HFFc6 (cell line): ENCODE data around the gene PLEKHN1. TPM values are rescaled to one million over a fixed set of nuclear protein-coding genes. Genes with fewer than 3 reads are reported as not detected.

Experiments used
- DNase-seq: peaks from one replicate; pipeline ENCODE4 v3.0.0-alpha.2; 2018
- H3K27ac Mint-ChIP-seq: 2 replicates; pipeline ENCODE4 v1.8.0; 2020; ENCODE audit warnings: mild to moderate bottlenecking, mixed read lengths
- H3K27me3 Mint-ChIP-seq: 2 replicates; pipeline ENCODE4 v1.8.0; 2021; ENCODE audit warnings: mild to moderate bottlenecking, moderate library complexity, mixed read lengths; ENCODE audit not compliant: insufficient read depth
- H3K36me3 Mint-ChIP-seq: 2 replicates; pipeline ENCODE4 v1.8.0; 2021; ENCODE audit warnings: low read depth, mixed read lengths
- H3K4me1 Mint-ChIP-seq: 2 replicates; pipeline ENCODE4 v1.8.0; 2020; ENCODE audit warnings: low read depth, mixed read lengths
- H3K4me3 Mint-ChIP-seq: 2 replicates; pipeline ENCODE4 v1.8.0; 2020; ENCODE audit warnings: mild to moderate bottlenecking, moderate library complexity, mixed read lengths
- H3K9me3 Mint-ChIP-seq: 2 replicates; pipeline ENCODE4 v1.8.0; 2020; ENCODE audit warnings: mild to moderate bottlenecking, mixed read lengths
- CTCF ChIP-seq: fragments of 200-600 bp; sonication (generic); IDR thresholded peaks from 2 replicates; pipeline ENCODE4 v1.5.0; 2021; ENCODE audit warnings: antibody characterized with exemption, mild to moderate bottlenecking
- total RNA-seq, 6 experiments: library from RNA; stranded (reverse); fragmentation: NEBNext Ultra II Directional; extraction: Animal tissue kit (Norgen Biotek cat#: 25700); gene quantifications; 2 replicates in 1 of 6; 3 replicates in 5 of 6; pipeline ENCODE4 v1.2.3, GENCODE V29; 2021

The PLEKHN1 gene
- total RNA-seq, 6 experiments from 2014 or later: 5.2 to 6.9 (median 6.0) TPM

GRCh38 chr1:996851-997712, 30.8 kb downstream of the PLEKHN1 start:
- Mint-ChIP-seq H3K9me3 (peaks cover 12% of the 10 kb centered on the region), H3K36me3 (peaks cover 10% of the 10 kb centered on the region), H3K4me1 (peaks cover 11% of the 10 kb centered on the region), H3K27ac (no peak overlapping the region), H3K4me3 (no peak overlapping the region), H3K27me3 (peaks cover 13% of the 10 kb centered on the region)
- no peak for DNase-seq
- TF ChIP-seq CTCF: no peak

DNA sequence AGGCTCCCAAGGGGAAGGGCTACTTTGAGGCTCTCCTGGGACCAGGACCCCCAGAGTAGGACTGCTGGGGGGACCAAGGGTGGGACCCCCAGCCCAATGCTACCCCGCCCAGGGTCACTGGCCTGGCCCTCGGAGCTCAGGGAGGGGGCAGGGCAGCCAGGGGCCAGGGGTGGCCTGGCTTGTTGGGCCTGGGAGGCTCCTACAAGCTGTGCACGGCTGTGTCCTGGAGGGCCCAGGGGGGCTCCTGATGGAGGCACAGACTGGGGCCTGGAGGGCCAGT, 31.4 kb downstream of the PLEKHN1 start:
- H3K4me3 Mint-ChIP-seq: no peak overlapping the region
- no peak for TF ChIP-seq CTCF
- H3K27me3 Mint-ChIP-seq: peaks cover 11% of the 10 kb centered on the region
- no peak for DNase-seq
- H3K36me3 Mint-ChIP-seq: peaks cover 4% of the 10 kb centered on the region
- H3K9me3 Mint-ChIP-seq: peaks cover 6% of the 10 kb centered on the region
- peaks cover 11% of the 10 kb centered on the region for H3K4me1 Mint-ChIP-seq
- no peak overlapping the region for H3K27ac Mint-ChIP-seq

GRCh38 chr1:997993-998744, 31.9 kb downstream of the PLEKHN1 start:
- H3K27me3 Mint-ChIP-seq: peaks cover 11% of the 10 kb centered on the region
- peaks cover 1% of the 10 kb centered on the region; the same call in 1 of the 2 replicates for H3K9me3 Mint-ChIP-seq
- no peak for DNase-seq
- H3K36me3 Mint-ChIP-seq: no peaks in the 10 kb centered on the region
- no peak overlapping the region for H3K27ac Mint-ChIP-seq
- no peak overlapping the region for H3K4me3 Mint-ChIP-seq
- peaks cover 11% of the 10 kb centered on the region for H3K4me1 Mint-ChIP-seq
- no peak for TF ChIP-seq CTCF

DNA sequence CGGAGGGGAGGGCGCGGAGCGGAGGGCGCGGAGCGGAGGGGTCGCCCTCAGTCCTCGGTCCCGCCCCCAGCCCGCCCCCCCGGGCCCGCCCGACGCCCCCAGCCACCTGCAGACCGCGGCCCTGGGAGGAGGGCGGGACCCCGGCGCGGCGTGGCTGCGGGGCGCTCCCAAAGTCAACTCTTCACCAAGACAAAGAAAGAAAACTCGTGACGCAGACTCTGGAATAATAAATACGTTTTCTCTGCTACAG, 32.4 kb downstream of the PLEKHN1 start:
- Mint-ChIP-seq H3K4me1 (peaks cover 11% of the 10 kb centered on the region), H3K27me3 (peaks cover 11% of the 10 kb centered on the region), H3K9me3 (no peaks in the 10 kb centered on the region), H3K4me3 (no peak overlapping the region), H3K27ac (no peak overlapping the region), H3K36me3 (no peaks in the 10 kb centered on the region)
- DNase-seq: no peak
- no peak for TF ChIP-seq CTCF

GRCh38 chr1:998995-999724, 32.9 kb downstream of the PLEKHN1 start:
- H3K27ac Mint-ChIP-seq: no peak overlapping the region
- H3K4me1 Mint-ChIP-seq: peaks cover 11% of the 10 kb centered on the region
- TF ChIP-seq CTCF: no peak
- no peaks in the 10 kb centered on the region for H3K36me3 Mint-ChIP-seq
- no peaks in the 10 kb centered on the region for H3K9me3 Mint-ChIP-seq
- H3K27me3 Mint-ChIP-seq: peaks cover 9% of the 10 kb centered on the region
- no peak for DNase-seq
- H3K4me3 Mint-ChIP-seq: peak overlapping the region; percentile 71
